HG03575 (cell line): ENCODE results near the gene LRSAM1.

Experiments used
- ATAC-seq: cut with Tn5 transposase; IDR thresholded peaks from one replicate; pipeline ENCODE4 v1.9.1; 2021; ENCODE audit not compliant: unreplicated experiment, insufficient number of reproducible peaks, low FRiP score; ENCODE audit errors: extremely low read depth

The LRSAM1 gene

GRCh38 chr9:127540664-127541041, 89.3 kb downstream of the LRSAM1 start:
- ATAC-seq, result no peak

- ATAC-seq, result no peak
These were observed 89.9 kb downstream of the LRSAM1 start for GRCh38 chr9:127541176-127541575.

GRCh38 chr9:127541865-127542264, 90.6 kb downstream of the LRSAM1 start:
- ATAC-seq, result no peak

DNA sequence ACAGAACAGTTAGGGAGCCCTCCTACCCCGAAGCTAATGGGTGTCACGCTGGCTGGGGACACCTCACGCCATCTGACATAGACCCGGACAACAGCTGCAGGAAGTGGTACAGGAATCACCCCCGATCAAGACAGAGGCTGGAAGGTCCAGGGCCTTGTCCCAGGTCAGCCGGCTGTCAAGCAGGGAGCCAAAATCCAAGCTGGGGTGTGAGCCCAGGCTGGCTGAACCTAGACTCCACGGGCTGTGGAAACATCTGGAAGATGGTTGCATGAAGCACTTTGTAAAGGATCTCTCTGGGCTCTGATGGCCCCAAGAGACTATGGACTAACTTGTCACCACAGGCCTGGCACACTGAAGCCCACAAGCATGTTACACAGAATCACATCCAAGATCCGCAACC, 91.9 kb downstream of the LRSAM1 start:
- ATAC-seq, result no peak

GRCh38 chr9:127543973-127544533, 92.7 kb downstream of the LRSAM1 start:
- no peak for ATAC-seq

DNA sequence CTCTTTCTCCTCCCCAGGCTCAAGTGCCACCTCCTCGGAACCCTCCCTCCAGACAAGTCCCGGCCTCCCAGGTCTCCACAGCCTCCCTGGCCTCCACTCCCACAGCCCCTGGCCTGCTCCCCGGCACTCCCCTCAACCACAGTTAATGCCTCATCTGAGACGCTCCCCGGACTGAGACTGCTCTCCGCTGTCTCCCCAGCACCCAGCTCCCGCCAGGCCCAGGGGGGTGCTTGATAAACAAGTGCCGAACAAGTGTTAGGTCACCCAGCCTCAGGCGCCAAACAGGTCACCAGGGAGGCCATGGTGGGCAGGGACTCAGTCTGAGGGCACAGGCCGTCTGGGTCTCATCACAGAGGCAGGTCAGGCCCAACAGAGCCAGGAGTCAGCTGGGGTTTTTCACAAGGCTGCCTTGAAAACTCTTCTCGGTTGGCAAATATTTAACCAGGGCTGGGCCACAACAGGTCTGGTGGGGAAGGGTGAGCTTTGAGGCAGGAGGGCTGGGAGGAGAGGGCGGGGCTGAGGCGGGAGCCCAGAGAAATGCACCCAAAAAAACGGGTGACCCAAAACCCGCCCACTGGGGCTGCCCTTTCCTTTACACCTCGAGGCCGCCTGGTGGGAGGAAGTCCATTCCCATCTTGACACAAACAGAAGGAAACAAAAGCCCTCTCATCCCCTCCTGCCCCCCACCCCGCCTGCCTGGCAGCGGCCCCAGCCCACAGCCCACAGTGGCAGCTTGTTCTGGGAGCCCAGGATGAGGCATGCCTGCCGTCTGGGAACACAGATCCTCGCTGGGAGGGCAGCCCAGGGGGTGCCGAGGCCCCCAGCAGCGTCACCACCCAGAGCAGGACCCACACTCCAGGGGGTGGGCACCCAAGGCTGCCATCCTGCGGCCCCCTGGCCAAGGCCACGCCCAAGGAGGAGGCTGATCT, 94.2 kb downstream of the LRSAM1 start:
- no peak for ATAC-seq

- ATAC-seq, result no peak
These were observed 95.0 kb downstream of the LRSAM1 start for GRCh38 chr9:127546125-127546832.

DNA sequence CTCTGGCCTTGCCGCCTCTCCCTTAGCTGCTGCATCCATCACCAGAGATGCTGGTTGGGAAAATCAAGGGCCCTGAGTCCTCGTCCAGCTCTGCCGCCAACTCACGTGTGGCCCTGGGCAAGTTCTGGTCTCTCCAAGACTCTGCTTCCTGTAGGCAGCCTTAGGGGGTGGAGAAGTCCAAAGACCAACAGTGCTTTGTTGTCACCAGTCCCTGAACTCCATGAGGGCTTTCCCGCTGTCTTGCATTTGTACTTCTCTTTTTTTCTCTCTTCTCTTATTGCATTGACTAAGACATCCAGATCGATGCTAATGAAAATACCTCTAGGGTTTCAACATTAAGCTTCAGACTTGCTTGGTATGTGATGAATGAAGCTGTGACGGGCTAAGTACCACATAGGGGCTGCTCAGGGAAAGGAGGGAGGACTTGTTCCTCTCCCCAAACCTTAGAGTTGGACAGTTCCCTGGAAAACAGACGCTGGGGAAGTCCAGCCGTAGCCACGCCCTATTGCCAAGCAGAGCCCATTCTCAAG, 97.1 kb downstream of the LRSAM1 start:
- ATAC-seq, result no peak

DNA sequence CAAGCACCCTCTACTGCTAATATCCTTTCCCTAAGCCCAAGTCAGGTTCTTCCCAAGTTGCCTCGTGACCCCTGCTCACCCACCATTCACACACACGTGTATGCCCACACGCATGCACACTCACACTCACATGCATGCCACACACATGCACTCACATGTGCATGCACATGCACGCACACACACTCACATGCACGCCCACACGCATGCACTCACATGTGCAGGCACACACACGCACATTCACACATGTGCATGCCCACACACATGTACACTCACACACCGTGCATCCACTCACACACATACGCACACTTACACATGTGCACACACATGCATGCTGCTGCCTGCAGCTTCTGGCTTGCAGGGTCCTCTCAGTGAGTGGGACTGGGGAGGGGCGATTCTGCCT, 97.9 kb downstream of the LRSAM1 start:
- ATAC-seq, result no peak

DNA sequence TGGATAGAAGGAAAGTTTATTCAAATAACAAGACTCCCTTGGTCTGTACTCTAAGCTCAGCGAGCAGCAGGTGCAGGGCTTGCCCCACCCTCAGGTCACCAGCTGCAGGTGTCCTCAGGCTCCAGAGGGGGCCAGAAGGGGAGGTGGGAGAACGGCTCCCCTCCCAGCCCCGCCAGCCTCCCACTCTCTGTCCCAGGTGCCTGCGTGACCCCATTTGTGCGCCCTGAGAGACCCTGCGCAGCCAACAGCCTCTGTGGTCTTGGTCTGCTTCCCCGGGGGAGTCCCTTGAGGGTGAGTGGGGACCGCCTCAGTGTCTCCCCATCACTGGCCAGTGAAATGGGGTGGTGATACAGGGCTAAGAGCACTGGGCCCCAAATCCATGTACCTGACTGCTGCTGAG, 98.4 kb downstream of the LRSAM1 start:
- no peak for ATAC-seq

- no peak for ATAC-seq
These were observed 99.0 kb downstream of the LRSAM1 start for GRCh38 chr9:127550282-127550681.

DNA sequence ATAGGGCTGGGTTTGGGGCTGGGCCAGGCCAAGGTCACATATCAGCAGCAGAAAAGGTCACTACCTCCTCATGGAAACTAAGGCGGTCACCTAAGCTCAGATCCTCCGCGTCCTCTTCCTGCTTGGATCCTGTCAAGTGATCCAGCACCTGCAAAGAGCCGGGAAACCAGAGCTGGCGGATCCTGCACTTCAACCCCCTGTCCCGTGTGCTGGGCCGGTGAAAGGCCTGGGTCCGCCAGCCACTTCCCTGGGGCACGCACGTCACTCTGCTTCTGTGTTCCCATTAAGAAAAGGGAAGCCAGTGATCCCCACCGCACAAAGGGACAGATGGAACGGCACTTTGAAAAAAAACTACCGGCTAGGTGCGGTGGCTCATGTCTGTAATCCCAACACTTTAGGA, 99.4 kb downstream of the LRSAM1 start:
- no peak for ATAC-seq
